Measurements from ENCODE around the gene WDR41. TPM values are rescaled to one million over a fixed set of nuclear protein-coding genes. Genes with fewer than 3 reads are reported as not detected.

WDR41 gene
- total RNA-seq, 1 experiment from 2014 or later = 43.6 TPM

GRCh38 chr5:77397686-77398292 lies 94.3 kb downstream of the WDR41 start:
- Histone ChIP-seq H3K14ac (ENCODE audit: insufficient read depth, low read length) (no peak overlapping the region), H2BK20ac (ENCODE audit: low read depth, low read length, poor library complexity, severe bottlenecking) (no peak overlapping the region), H4K5ac (ENCODE audit: insufficient read length, low read depth, low read length) (no peak overlapping the region), H3K9me3 (ENCODE audit: control insufficient read depth, low read depth, low read length) (no peaks in the 10 kb centered on the region), H3K4ac (ENCODE audit: low read depth, low read length) (no peak overlapping the region), H3K56ac (ENCODE audit: insufficient read length, low read depth, low read length) (no peak overlapping the region), H2BK15ac (ENCODE audit: low read depth, low read length) (no peak overlapping the region), H3K9ac (ENCODE audit: extremely low read depth, insufficient read length, low read length) (no peak overlapping the region), H3K23ac (ENCODE audit: insufficient read length, low read depth, low read length) (no peak overlapping the region), H3K18ac (ENCODE audit: insufficient read length, low read depth, low read length) (no peak overlapping the region), H3K79me1 (ENCODE audit: insufficient read depth, low read depth, low read length, poor library complexity, severe bottlenecking) (no peaks in the 10 kb centered on the region), H2BK120ac (ENCODE audit: low read depth, low read length, poor library complexity, severe bottlenecking) (no peak overlapping the region), H2AK5ac (ENCODE audit: insufficient read length, low read length) (no peak overlapping the region), H3K27me3 (ENCODE audit: insufficient read depth, low read length) (no peaks in the 10 kb centered on the region), H2AFZ (ENCODE audit: low read length) (no peak overlapping the region), H3K27ac (ENCODE audit: insufficient read length, low read depth, low read length) (no peak overlapping the region), H3T11ph (ENCODE audit: low read length) (no peak overlapping the region), H3K4me2 (ENCODE audit: insufficient read depth, insufficient read length, low read length) (no peak overlapping the region), H4K20me1 (ENCODE audit: control insufficient read depth, insufficient read depth, insufficient read length) (no peaks in the 10 kb centered on the region), H3K23me2 (ENCODE audit: insufficient read length, low read depth, low read length, poor library complexity, severe bottlenecking) (no peaks in the 10 kb centered on the region), H2BK12ac (ENCODE audit: insufficient read length, low read depth, low read length) (no peak overlapping the region), H3K4me1 (ENCODE audit: insufficient read depth, low read length) (no peaks in the 10 kb centered on the region), H4K91ac (ENCODE audit: insufficient read length, low read depth, low read length) (no peak overlapping the region), H2BK5ac (ENCODE audit: insufficient read length, low read length) (no peak overlapping the region), H4K8ac (replicated peaks; ENCODE audit: insufficient read length, low read depth, low read length) (no peak overlapping the region), H3K79me2 (ENCODE audit: insufficient read depth, low read length) (no peaks in the 10 kb centered on the region)
- no peak overlapping the region for H3K27ac Mint-ChIP-seq
- peaks cover 0 to 9% of the 10 kb centered on the region in 2 experiments; a peak in 3 of 4 replicates for H3K4me1 Mint-ChIP-seq
- no peaks in the 10 kb centered on the region for H3K27me3 Mint-ChIP-seq (ENCODE audit: low read depth)
- no peaks in the 10 kb centered on the region for H3K36me3 Mint-ChIP-seq (ENCODE audit: insufficient read depth in 1 of 3, low read depth in 3 of 3)
- no peak overlapping the region for H3K4me3 Mint-ChIP-seq
- no peak; the same call in 2 of the 3 replicates for TF ChIP-seq CTCF (conservative IDR thresholded peaks at IDR 0.05)
- WGBS (ENCODE audit: extremely low coverage, insufficient read length, low lambda C conversion rate) = no CpG with 5 or more reads among the region's 5 CpGs
- no peaks in the 10 kb centered on the region for H3K9me3 Mint-ChIP-seq
- DNase-seq = no peak
